Vagina (tissue), 2 donors: ENCODE results near the gene KIAA2012. TPM values are rescaled to one million over a fixed set of nuclear protein-coding genes. Genes with fewer than 3 reads are reported as not detected.

Source experiments
- DNase-seq, 2 donors: peaks; one replicate each; pipeline ENCODE4 v3.0.0-alpha.2; 2017; ENCODE audit errors: extremely low spot score in 2 of 2
- H3K27ac ChIP-seq: fragments of 200-600 bp; sonication (generic); one replicate; pipeline ENCODE4 v1.5.1; 2019
- H3K27me3 ChIP-seq: fragments of 200-600 bp; sonication (generic); one replicate; pipeline ENCODE4 v1.5.1; 2019
- H3K36me3 ChIP-seq, 2 donors: fragments of 200-600 bp; sonication (generic); one replicate each; pipeline ENCODE4 v1.5.1; 2017 to 2019
- H3K4me1 ChIP-seq: fragments of 200-600 bp; sonication (generic); one replicate; pipeline ENCODE4 v1.5.1; 2019
- H3K4me3 ChIP-seq, 2 donors: fragments of 200-600 bp; sonication (generic); 1 replicate in 1 of 2; 2 replicates in 1 of 2; pipeline ENCODE4 v1.5.1; 2016 to 2019
- H3K9me3 ChIP-seq: fragments of 200-600 bp; sonication (generic); one replicate; pipeline ENCODE4 v1.5.1; 2019
- CTCF ChIP-seq, 3 experiments: fragments of 450-650 bp in 2 of 3; fragments of 200-600 bp in 1 of 3; sonication (generic) in 1 of 3; IDR thresholded peaks; one replicate each; pipeline ENCODE4 v1.5.1; 2017 to 2019; ENCODE audit warnings: antibody characterized with exemption in 3 of 3, mild to moderate bottlenecking in 2 of 3, moderate library complexity in 2 of 3
- POLR2A ChIP-seq, 2 donors: fragments of 450-650 bp; IDR thresholded peaks; one replicate each; pipeline ENCODE4 v1.6.1; 2017; ENCODE audit warnings: antibody characterized with exemption in 2 of 2, mild to moderate bottlenecking in 2 of 2, moderate library complexity in 2 of 2
- POLR2AphosphoS5 ChIP-seq, 2 donors: sonication (generic); formaldehyde crosslinking; IDR thresholded peaks; one replicate each; pipeline ENCODE4 v1.9.0; 2017; ENCODE audit warnings: antibody characterized with exemption in 2 of 2, mild to moderate bottlenecking in 2 of 2, low read depth in 1 of 2; ENCODE audit not compliant: insufficient read depth in 1 of 2
- intact Hi-C: fragments of 100-400 bp; cut with DNase I; formaldehyde crosslinking; loops from one replicate; pipeline ENCODE4 v1.15.1; 2023
- total RNA-seq: library from RNA; depleted of rRNA; stranded (reverse); fragments of >200 nt; gene quantifications from one replicate; pipeline ENCODE4 v1.2.3, GENCODE V29; 2016

Gene KIAA2012
- total RNA-seq, 1 donor from 2014 or later: not detected

GRCh38 chr2:202095235-202095634, 22.2 kb downstream of the KIAA2012 start:
- no peaks in the 10 kb centered on the region for H3K36me3 ChIP-seq
- intact Hi-C loops: no loop called here
- H3K27ac ChIP-seq: no peak overlapping the region
- no peaks in the 10 kb centered on the region for H3K9me3 ChIP-seq
- no peak overlapping the region for H3K4me3 ChIP-seq
- TF ChIP-seq POLR2A (IDR thresholded peaks at IDR 0.05) (no peak), CTCF (IDR thresholded peaks at IDR 0.05) (no peak), POLR2AphosphoS5 (IDR thresholded peaks at IDR 0.05; ENCODE audit: insufficient read depth in 1 of 2, low read depth in 1 of 2) (no peak)
- H3K4me1 ChIP-seq: peaks cover 6% of the 10 kb centered on the region
- H3K27me3 ChIP-seq: no peaks in the 10 kb centered on the region
- no peak for DNase-seq

GRCh38 chr2:202096736-202097135, 23.7 kb downstream of the KIAA2012 start:
- H3K4me1 ChIP-seq: no peaks in the 10 kb centered on the region
- TF ChIP-seq CTCF (IDR thresholded peaks at IDR 0.05) (no peak), POLR2A (IDR thresholded peaks at IDR 0.05) (no peak), POLR2AphosphoS5 (IDR thresholded peaks at IDR 0.05; ENCODE audit: insufficient read depth in 1 of 2, low read depth in 1 of 2) (no peak)
- intact Hi-C loops: no loop called here
- no peaks in the 10 kb centered on the region for H3K36me3 ChIP-seq
- no peak overlapping the region for H3K4me3 ChIP-seq
- no peaks in the 10 kb centered on the region for H3K9me3 ChIP-seq
- DNase-seq: no peak
- H3K27me3 ChIP-seq: no peaks in the 10 kb centered on the region
- H3K27ac ChIP-seq: no peak overlapping the region

GRCh38 chr2:202098291-202098690, 25.2 kb downstream of the KIAA2012 start:
- no peaks in the 10 kb centered on the region for H3K27me3 ChIP-seq
- H3K9me3 ChIP-seq: no peaks in the 10 kb centered on the region
- DNase-seq: no peak
- H3K4me3 ChIP-seq: no peak overlapping the region
- TF ChIP-seq CTCF (IDR thresholded peaks at IDR 0.05): no peak
- no peak for TF ChIP-seq POLR2A (IDR thresholded peaks at IDR 0.05)
- no peak for TF ChIP-seq POLR2AphosphoS5 (IDR thresholded peaks at IDR 0.05; ENCODE audit: insufficient read depth in 1 of 2, low read depth in 1 of 2)
- H3K27ac ChIP-seq: no peak overlapping the region
- intact Hi-C loops: no loop called here
- no peaks in the 10 kb centered on the region for H3K36me3 ChIP-seq
- no peaks in the 10 kb centered on the region for H3K4me1 ChIP-seq

GRCh38 chr2:202099515-202099914, 26.5 kb downstream of the KIAA2012 start:
- H3K27me3 ChIP-seq: no peaks in the 10 kb centered on the region
- no peaks in the 10 kb centered on the region for H3K4me1 ChIP-seq
- no peaks in the 10 kb centered on the region for H3K9me3 ChIP-seq
- TF ChIP-seq CTCF (IDR thresholded peaks at IDR 0.05) (no peak), POLR2A (IDR thresholded peaks at IDR 0.05) (no peak), POLR2AphosphoS5 (IDR thresholded peaks at IDR 0.05; ENCODE audit: insufficient read depth in 1 of 2, low read depth in 1 of 2) (no peak)
- intact Hi-C loops: no loop called here
- H3K4me3 ChIP-seq: no peak overlapping the region
- H3K36me3 ChIP-seq: no peaks in the 10 kb centered on the region
- H3K27ac ChIP-seq: no peak overlapping the region
- DNase-seq: no peak

GRCh38 chr2:202100176-202100575, 27.1 kb downstream of the KIAA2012 start:
- DNase-seq: no peak
- no peaks in the 10 kb centered on the region for H3K27me3 ChIP-seq
- TF ChIP-seq CTCF (IDR thresholded peaks at IDR 0.05) (no peak), POLR2A (IDR thresholded peaks at IDR 0.05) (no peak), POLR2AphosphoS5 (IDR thresholded peaks at IDR 0.05; ENCODE audit: insufficient read depth in 1 of 2, low read depth in 1 of 2) (no peak)
- no peaks in the 10 kb centered on the region for H3K36me3 ChIP-seq
- H3K4me3 ChIP-seq: no peak overlapping the region
- H3K9me3 ChIP-seq: no peaks in the 10 kb centered on the region
- no peaks in the 10 kb centered on the region for H3K4me1 ChIP-seq
- intact Hi-C loops: no loop called here
- no peak overlapping the region for H3K27ac ChIP-seq
